DND-41 (cell line): ENCODE data around the gene LAT.

Experiments used
- ATAC-seq: fragments of 200-7000 bp; cut with Tn5 transposase; 3 replicates; pipeline ENCODE4 v1.9.1; 2021; ENCODE audit warnings: low read depth; ENCODE audit not compliant: insufficient read depth
- DNase-seq: peaks from one replicate; pipeline ENCODE4 v3.0.0-alpha.2; 2020
- H2AFZ ChIP-seq: 2 replicates; pipeline ENCODE4 v1.6.0; 2012; ENCODE audit warnings: low read depth, low read length
- H3K27ac ChIP-seq: 2 replicates; pipeline ENCODE4 v1.5.1; 2012; ENCODE audit warnings: low read length, inconsistent platforms
- H3K27me3 ChIP-seq: fragments of 200-600 bp; sonication (generic); 2 replicates; pipeline ENCODE4 v1.6.0; 2012; ENCODE audit warnings: low read length, mild to moderate bottlenecking, inconsistent platforms; ENCODE audit not compliant: insufficient read depth, poor library complexity
- H3K36me3 ChIP-seq: 2 replicates; pipeline ENCODE4 v1.5.1; 2012; ENCODE audit warnings: low read length, inconsistent platforms; ENCODE audit not compliant: insufficient read depth
- H3K4me1 ChIP-seq: 2 replicates; pipeline ENCODE4 v1.5.1; 2012; ENCODE audit warnings: mild to moderate bottlenecking, low read length; ENCODE audit not compliant: insufficient read depth
- H3K4me2 ChIP-seq: 2 replicates; pipeline ENCODE4 v1.6.0; 2012; ENCODE audit warnings: mild to moderate bottlenecking, moderate library complexity, low read length, inconsistent platforms; ENCODE audit not compliant: insufficient read depth
- H3K4me3 ChIP-seq, 2 experiments: fragments of 200-600 bp in 1 of 2; shearing (Covaris generic) in 1 of 2; 2 replicates each; pipeline ENCODE4 v1.5.1; 2012 to 2016; ENCODE audit warnings: inconsistent platforms in 2 of 2, low read length in 2 of 2, mild to moderate bottlenecking in 2 of 2, low read depth in 1 of 2, moderate library complexity in 1 of 2
- H3K79me2 ChIP-seq: 2 replicates; pipeline ENCODE4 v1.6.0; 2012; ENCODE audit warnings: low read length, inconsistent platforms; ENCODE audit not compliant: insufficient read depth
- H3K9ac ChIP-seq: 2 replicates; pipeline ENCODE4 v1.6.0; 2012; ENCODE audit warnings: low read depth, mild to moderate bottlenecking, inconsistent platforms, low read length, moderate library complexity
- H3K9me3 ChIP-seq: 2 replicates; pipeline ENCODE4 v1.5.1; 2012; ENCODE audit warnings: low read length, moderate library complexity, mild to moderate bottlenecking, inconsistent platforms; ENCODE audit not compliant: insufficient read depth, severe bottlenecking
- H4K20me1 ChIP-seq: 2 replicates; pipeline ENCODE4 v1.6.0; 2012; ENCODE audit warnings: low read length; ENCODE audit not compliant: insufficient read depth
- EZH2 ChIP-seq: IDR thresholded peaks from 3 replicates; pipeline ENCODE4 v1.6.1; 2012; ENCODE audit warnings: borderline replicate concordance, low read depth, mild to moderate bottlenecking, moderate library complexity, low read length, inconsistent platforms; ENCODE audit not compliant: severe bottlenecking
- TF ChIP-seq, protein P1 (sequence below): IDR thresholded peaks from 2 replicates; pipeline ENCODE4 v1.5.1; 2012; ENCODE audit warnings: borderline replicate concordance, low read length, moderate library complexity, mild to moderate bottlenecking; ENCODE audit not compliant: poor library complexity, severe bottlenecking; ENCODE audit errors: extremely low read depth

LAT gene

DNA sequence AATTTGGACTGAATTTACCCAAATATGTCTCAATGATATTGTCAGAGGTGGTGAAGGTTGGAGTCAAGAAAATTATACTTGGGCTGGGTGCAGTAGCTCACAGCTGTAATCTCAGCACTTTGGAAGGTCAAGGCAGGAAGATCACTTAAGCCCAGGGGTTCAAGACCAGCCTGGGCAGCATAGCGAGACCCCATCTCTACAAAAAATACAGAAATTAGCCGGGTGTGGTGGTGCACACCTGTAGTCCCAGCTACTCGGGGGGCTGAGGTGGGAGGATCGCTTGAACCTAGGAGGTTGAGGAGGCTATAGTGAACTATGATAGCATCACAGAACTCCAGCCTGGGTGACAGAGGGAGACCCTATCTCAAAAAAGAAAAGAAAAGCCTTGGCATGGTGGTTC, 40.9 kb downstream of the LAT start:
- no peak overlapping the region for H3K9ac ChIP-seq
- 0 out of 2 replicates have a peak overlapping the region, but pooled peaks have one; percentile 3 for H3K4me2 ChIP-seq
- H3K4me1 ChIP-seq: peaks cover 45% of the 10 kb centered on the region
- H3K4me3 ChIP-seq: no peak overlapping the region
- no peak for ATAC-seq
- H3K27ac ChIP-seq: peak overlapping the region; percentile 64
- DNase-seq: no peak
- H3K79me2 ChIP-seq: no peaks in the 10 kb centered on the region
- H3K9me3 ChIP-seq: no peaks in the 10 kb centered on the region
- TF ChIP-seq EZH2: no peak
- TF ChIP-seq, protein P1, sequence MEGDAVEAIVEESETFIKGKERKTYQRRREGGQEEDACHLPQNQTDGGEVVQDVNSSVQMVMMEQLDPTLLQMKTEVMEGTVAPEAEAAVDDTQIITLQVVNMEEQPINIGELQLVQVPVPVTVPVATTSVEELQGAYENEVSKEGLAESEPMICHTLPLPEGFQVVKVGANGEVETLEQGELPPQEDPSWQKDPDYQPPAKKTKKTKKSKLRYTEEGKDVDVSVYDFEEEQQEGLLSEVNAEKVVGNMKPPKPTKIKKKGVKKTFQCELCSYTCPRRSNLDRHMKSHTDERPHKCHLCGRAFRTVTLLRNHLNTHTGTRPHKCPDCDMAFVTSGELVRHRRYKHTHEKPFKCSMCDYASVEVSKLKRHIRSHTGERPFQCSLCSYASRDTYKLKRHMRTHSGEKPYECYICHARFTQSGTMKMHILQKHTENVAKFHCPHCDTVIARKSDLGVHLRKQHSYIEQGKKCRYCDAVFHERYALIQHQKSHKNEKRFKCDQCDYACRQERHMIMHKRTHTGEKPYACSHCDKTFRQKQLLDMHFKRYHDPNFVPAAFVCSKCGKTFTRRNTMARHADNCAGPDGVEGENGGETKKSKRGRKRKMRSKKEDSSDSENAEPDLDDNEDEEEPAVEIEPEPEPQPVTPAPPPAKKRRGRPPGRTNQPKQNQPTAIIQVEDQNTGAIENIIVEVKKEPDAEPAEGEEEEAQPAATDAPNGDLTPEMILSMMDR: no peak
- no peaks in the 10 kb centered on the region for H3K27me3 ChIP-seq
- no peaks in the 10 kb centered on the region for H4K20me1 ChIP-seq
- H2AFZ ChIP-seq: no peak overlapping the region; the same call in 1 of the 2 replicates
- H3K36me3 ChIP-seq: no peaks in the 10 kb centered on the region

DNA sequence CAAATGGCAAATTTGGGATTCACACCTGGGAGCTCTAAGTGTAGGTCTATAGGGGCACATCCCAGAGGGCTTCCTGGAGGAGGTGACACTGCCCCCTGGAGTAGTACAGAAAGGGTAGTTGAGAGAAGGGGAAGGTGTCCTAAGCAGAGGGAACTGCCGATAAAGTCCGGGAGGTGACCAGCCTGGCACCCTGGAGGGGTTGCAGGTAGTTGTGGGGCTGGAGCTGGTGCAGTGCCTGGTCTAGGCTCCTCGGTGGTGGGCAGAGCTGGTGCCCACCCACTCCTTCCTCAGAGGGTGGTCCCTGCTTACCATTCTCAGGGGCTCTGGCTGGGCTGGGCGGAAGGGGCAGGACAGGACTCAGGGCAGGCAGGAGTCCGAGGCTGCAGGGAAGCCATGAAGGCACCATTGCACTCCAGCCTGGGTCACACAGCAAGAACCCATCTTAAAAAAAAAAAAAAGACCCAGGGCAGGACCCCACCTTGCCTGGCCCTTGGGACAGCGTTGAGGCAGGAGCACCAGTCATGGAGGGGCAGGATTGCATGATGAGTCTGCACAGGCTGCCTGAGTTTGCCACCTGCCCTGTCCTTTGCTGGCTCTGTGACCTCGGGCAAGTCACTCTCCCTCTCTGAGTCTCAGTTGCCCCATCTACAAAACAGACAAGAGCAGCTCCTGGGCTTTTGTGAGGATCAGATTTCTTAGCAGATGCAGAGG, 43.8 kb downstream of the LAT start:
- Histone ChIP-seq H3K4me2 (0 out of 2 replicates have a peak overlapping the region, but pooled peaks have one; percentile 13), H3K4me3 (no peak overlapping the region), H2AFZ (peak overlapping the region; percentile 66), H3K27ac (peak overlapping the region; percentile 67), H3K4me1 (peaks cover 40% of the 10 kb centered on the region), H3K79me2 (no peaks in the 10 kb centered on the region), H3K9ac (peak overlapping the region; percentile 33), H4K20me1 (no peaks in the 10 kb centered on the region), H3K9me3 (no peaks in the 10 kb centered on the region), H3K36me3 (no peaks in the 10 kb centered on the region), H3K27me3 (no peaks in the 10 kb centered on the region)
- no peak for DNase-seq
- TF ChIP-seq EZH2: no peak
- TF ChIP-seq, protein P1: no peak
- no peak for ATAC-seq

DNA sequence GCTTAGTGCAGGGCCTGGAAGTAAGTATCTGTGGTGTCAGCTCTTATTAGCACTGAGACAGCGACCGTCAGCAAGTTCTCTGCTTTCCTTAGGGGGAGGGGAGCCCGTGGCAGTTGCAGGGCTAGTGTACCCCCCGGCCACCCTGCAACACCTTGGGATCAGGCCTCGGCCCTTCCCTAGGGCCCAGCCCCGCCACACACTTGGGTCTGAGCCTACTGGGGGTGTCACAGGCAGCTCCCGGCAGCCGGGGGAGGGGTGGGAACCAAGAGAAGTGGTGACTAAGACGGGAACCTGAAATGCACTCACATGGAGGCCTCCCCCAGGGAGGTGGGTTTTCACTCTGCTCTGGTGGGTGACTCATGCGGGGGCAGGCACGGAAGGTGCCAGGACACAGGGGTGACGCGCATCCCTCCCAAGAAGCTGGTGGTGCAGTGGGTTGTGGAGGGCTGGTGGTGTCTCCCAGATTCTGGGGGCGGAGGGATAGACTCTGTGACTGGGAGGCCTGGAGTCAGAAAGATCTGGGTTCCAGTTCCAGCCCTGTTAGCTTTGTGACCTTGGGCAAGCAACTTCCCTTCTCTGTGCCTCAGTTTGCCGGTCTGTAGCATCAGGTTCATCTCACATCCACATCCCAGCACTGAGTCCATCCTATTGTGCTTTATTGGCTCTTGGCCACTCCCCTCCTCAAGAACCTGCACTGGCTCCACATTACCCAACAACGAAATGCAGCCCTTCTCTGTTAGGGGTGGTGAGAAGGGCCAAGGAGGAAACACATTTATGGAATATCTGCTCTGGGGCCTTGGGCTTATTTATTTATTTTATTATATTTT, 44.5 kb downstream of the LAT start:
- Histone ChIP-seq H4K20me1 (no peaks in the 10 kb centered on the region), H3K4me2 (0 out of 2 replicates have a peak overlapping the region, but pooled peaks have one; percentile 13), H2AFZ (peak overlapping the region; percentile 66), H3K9ac (peak overlapping the region; percentile 33), H3K79me2 (no peaks in the 10 kb centered on the region), H3K27me3 (no peaks in the 10 kb centered on the region), H3K9me3 (no peaks in the 10 kb centered on the region), H3K27ac (peak overlapping the region; percentile 67), H3K36me3 (no peaks in the 10 kb centered on the region), H3K4me3 (no peak overlapping the region), H3K4me1 (peaks cover 32% of the 10 kb centered on the region)
- ATAC-seq: peak; percentile 77
- no peak for TF ChIP-seq EZH2
- TF ChIP-seq, protein P1: no peak
- DNase-seq: peak; percentile 80
